ENCODE measurements around the gene C18orf32. TPM values are rescaled to one million over a fixed set of nuclear protein-coding genes. Genes with fewer than 3 reads are reported as not detected.

C18orf32 gene
- total and polyA plus RNA-seq, 2 donors (not counting 3 experiments of a cell fraction or from before 2014, with no cell fraction given) = 20.4 to 27.4 TPM

GRCh38 chr18:49495076-49495475 lies 8.0 kb upstream of the C18orf32 start:
- Histone ChIP-seq H3K4me2 (ENCODE audit: insufficient read depth, low read length) (no peak overlapping the region), H3K9ac (replicated peaks; ENCODE audit: extremely low read depth, insufficient read depth, low read length) (no peak overlapping the region), H3K9me1 (replicated peaks; ENCODE audit: control insufficient read depth, extremely low read depth, insufficient read depth, low read length) (no peaks in the 10 kb centered on the region), H3K4me1 (ENCODE audit: control insufficient read depth, extremely low read depth, insufficient read depth, low read length) (peaks cover 21% of the 10 kb centered on the region), H3K4me3 (replicated peaks in 1 of 3; ENCODE audit: insufficient read depth in 1 of 3, low read depth in 1 of 3, low read length in 3 of 3) (no peak overlapping the region), H4K20me1 (replicated peaks; ENCODE audit: control insufficient read depth, extremely low read depth, insufficient read depth, low read length) (no peaks in the 10 kb centered on the region), H3K27me3 (ENCODE audit: control insufficient read depth in 2 of 2, insufficient read depth in 2 of 2, low read length in 2 of 2) (no peaks in the 10 kb centered on the region), H2AFZ (ENCODE audit: low read depth, low read length) (no peak overlapping the region), H3K9me3 (replicated peaks; ENCODE audit: control insufficient read depth, insufficient read depth, low read length) (no peaks in the 10 kb centered on the region), H3K27ac (ENCODE audit: insufficient read depth, low read depth, low read length) (peak overlapping the region; percentile 32), H3K36me3 (ENCODE audit: control insufficient read depth in 2 of 2, extremely low read depth in 1 of 2, insufficient read depth in 2 of 2, low read length in 2 of 2) (peaks cover 2 to 3% of the 10 kb centered on the region in 2 experiments), H3K79me2 (ENCODE audit: control insufficient read depth, insufficient read depth, low read length) (peaks cover 22% of the 10 kb centered on the region)
- TF ChIP-seq MAX (IDR thresholded peaks at IDR 0.05; ENCODE audit: insufficient read depth, insufficient read length) = no peak
- no peak for TF ChIP-seq GATA2 (IDR thresholded peaks at IDR 0.05; ENCODE audit: insufficient read depth, insufficient read length, low read depth, low read length)
- no peak for TF ChIP-seq POLR2AphosphoS5 (IDR thresholded peaks at IDR 0.05; ENCODE audit: insufficient read depth, low read depth, low read length)
- no peak for TF ChIP-seq EZH2 (IDR thresholded peaks at IDR 0.05; ENCODE audit: borderline replicate concordance, low read depth, low read length, severe bottlenecking)
- POLR2A ChIA-PET = no interaction called here
- DNase-seq (ENCODE audit: low read depth, low spot score) = no peak
- BruUV-seq (replicated peaks) = no TSS peak
- intact Hi-C loops (cut with micrococcal nuclease) (no loop called here), dilution Hi-C loops (cut with MboI; ENCODE audit: extremely low pct_ligation_motif_present, low sequenced_read_pairs) (no loop called here)
- CTCF ChIA-PET = interaction anchor here (1.6 to 3.6 kb wide), 2 partner anchors 16 to 30 kb away, joined by 3 to 14 read pairs; no protein-coding TSS in a partner anchor
- no peak for FAIRE-seq

GRCh38 chr18:49494660-49495059 lies 7.6 kb upstream of the C18orf32 start:
- dilution Hi-C loops (cut with MboI; ENCODE audit: extremely low pct_ligation_motif_present, low sequenced_read_pairs) = no loop called here
- FAIRE-seq = peak; percentile 35
- Histone ChIP-seq H3K27ac (ENCODE audit: insufficient read depth, low read depth, low read length) (peak overlapping the region; percentile 32), H3K79me2 (ENCODE audit: control insufficient read depth, insufficient read depth, low read length) (peaks cover 27% of the 10 kb centered on the region), H3K27me3 (ENCODE audit: control insufficient read depth in 2 of 2, insufficient read depth in 2 of 2, low read length in 2 of 2) (no peaks in the 10 kb centered on the region), H2AFZ (ENCODE audit: low read depth, low read length) (peak overlapping the region; percentile 90), H3K4me2 (ENCODE audit: insufficient read depth, low read length) (no peak overlapping the region), H3K4me1 (ENCODE audit: control insufficient read depth, extremely low read depth, insufficient read depth, low read length) (peaks cover 26% of the 10 kb centered on the region), H4K20me1 (replicated peaks; ENCODE audit: control insufficient read depth, extremely low read depth, insufficient read depth, low read length) (no peaks in the 10 kb centered on the region), H3K36me3 (ENCODE audit: control insufficient read depth in 2 of 2, extremely low read depth in 1 of 2, insufficient read depth in 2 of 2, low read length in 2 of 2) (peaks cover 2 to 7% of the 10 kb centered on the region in 2 experiments), H3K4me3 (replicated peaks in 1 of 3; ENCODE audit: insufficient read depth in 1 of 3, low read depth in 1 of 3, low read length in 3 of 3) (no peak overlapping the region), H3K9me1 (replicated peaks; ENCODE audit: control insufficient read depth, extremely low read depth, insufficient read depth, low read length) (no peaks in the 10 kb centered on the region), H3K9ac (replicated peaks; ENCODE audit: extremely low read depth, insufficient read depth, low read length) (no peak overlapping the region), H3K9me3 (replicated peaks; ENCODE audit: control insufficient read depth, insufficient read depth, low read length) (no peaks in the 10 kb centered on the region)
- ChIA-PET POLR2A (interaction anchor here (0.7 kb wide), 1 partner anchor 18 kb away, joined by 7 read pairs; no protein-coding TSS in a partner anchor), CTCF (no interaction called here)
- intact Hi-C loops (cut with micrococcal nuclease) = loop anchor here (5.0 kb wide), 1 partner anchor 788 kb away; the partner anchor contains the start of gene MBD1
- DNase-seq (ENCODE audit: low read depth, low spot score) = peak; percentile 20
- TF ChIP-seq JUN (IDR thresholded peaks at IDR 0.05; ENCODE audit: borderline replicate concordance, insufficient read depth, insufficient read length, low read depth) (no peak), MYC (IDR thresholded peaks at IDR 0.05; ENCODE audit: low read depth, low read length) (no peak), FOS (IDR thresholded peaks at IDR 0.05; ENCODE audit: borderline replicate concordance, insufficient read depth, low read length) (no peak), EZH2 (IDR thresholded peaks at IDR 0.05; ENCODE audit: borderline replicate concordance, low read depth, low read length, severe bottlenecking) (no peak), MAX (IDR thresholded peaks at IDR 0.05; ENCODE audit: insufficient read depth, insufficient read length) (no peak), POLR2AphosphoS5 (IDR thresholded peaks at IDR 0.05; ENCODE audit: insufficient read depth, low read depth, low read length) (no peak), GATA2 (IDR thresholded peaks at IDR 0.05; ENCODE audit: insufficient read depth, insufficient read length, low read depth, low read length) (no peak), POLR2A (IDR thresholded peaks at IDR 0.05; ENCODE audit: low read depth, low read length) (no peak), CTCF (IDR thresholded peaks at IDR 0.05; ENCODE audit: extremely low read depth in 1 of 2, insufficient read depth in 1 of 2, low read depth in 1 of 2, low read length in 2 of 2) (no peak)
- BruUV-seq (replicated peaks) = no TSS peak

All from endothelial cell of umbilical vein (primary cell).